AG10803 (cell line): ENCODE results near the gene MTRFR.
"Not testable (repeated sequence)": the region's sequence is repeated elsewhere in the genome, so short reads cannot be mapped to it uniquely, and the experiment has no call there.

ENCODE experiments used
- DNase-seq: peaks from one replicate; pipeline ENCODE4 v3.0.0; 2010; ENCODE audit warnings: low read depth
- H3K4me3 ChIP-seq: 2 replicates; pipeline ENCODE4 v1.5.1; 2011; ENCODE audit warnings: mild to moderate bottlenecking, low read length, control low read depth
- TF ChIP-seq, protein P1 (sequence below): conservative IDR thresholded peaks from 2 replicates; pipeline ENCODE4 v1.5.1; 2011; ENCODE audit warnings: mild to moderate bottlenecking, low read length, control low read depth, inconsistent platforms

Gene MTRFR

DNA sequence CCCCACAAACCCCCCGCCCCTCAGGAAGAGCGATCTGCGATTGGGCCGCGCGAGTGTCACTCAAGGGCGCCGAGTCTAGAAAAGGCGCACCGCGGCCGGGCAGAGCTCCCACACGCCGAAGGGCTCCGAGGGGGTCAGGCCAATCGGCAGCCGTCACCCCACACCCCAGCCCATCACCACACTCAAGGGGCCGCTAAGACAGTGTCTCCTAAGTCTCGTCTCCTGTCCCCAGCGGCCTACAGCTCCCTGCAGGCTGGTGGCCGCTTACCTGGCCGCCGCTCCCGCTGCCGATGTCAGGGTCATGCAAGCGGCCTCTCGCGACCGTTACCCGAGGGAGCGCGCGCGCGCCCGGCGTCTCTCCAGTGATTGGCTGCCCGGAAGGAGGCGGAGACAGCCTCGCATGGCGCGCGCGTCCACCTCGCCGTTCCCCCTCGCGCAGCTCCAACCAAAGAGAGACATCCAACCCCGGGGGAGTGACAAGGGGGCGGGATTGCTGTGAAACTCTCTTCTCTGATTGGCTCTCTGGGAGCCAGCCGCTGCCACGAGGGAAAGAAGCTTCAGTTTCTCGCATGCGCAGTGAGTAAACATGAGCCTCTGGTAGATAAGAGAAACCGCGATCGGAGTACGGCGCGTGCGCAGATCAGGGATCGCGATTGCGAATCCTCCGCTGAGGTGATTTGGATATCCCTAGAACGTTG lies at the start of gene MTRFR, which contains the start of gene MPHOSPH9:
MTRFR (plus strand) TSS at position 630 of the 698 bp plus-strand sequence. CDS start 20,239 bp downstream, outside the sequence.
MPHOSPH9 (minus strand) TSS at position 335 of the 698 bp plus-strand sequence. CDS start 2,777 bp downstream, outside the sequence.
- DNase-seq, result peak; percentile 99
- TF ChIP-seq, protein P1, sequence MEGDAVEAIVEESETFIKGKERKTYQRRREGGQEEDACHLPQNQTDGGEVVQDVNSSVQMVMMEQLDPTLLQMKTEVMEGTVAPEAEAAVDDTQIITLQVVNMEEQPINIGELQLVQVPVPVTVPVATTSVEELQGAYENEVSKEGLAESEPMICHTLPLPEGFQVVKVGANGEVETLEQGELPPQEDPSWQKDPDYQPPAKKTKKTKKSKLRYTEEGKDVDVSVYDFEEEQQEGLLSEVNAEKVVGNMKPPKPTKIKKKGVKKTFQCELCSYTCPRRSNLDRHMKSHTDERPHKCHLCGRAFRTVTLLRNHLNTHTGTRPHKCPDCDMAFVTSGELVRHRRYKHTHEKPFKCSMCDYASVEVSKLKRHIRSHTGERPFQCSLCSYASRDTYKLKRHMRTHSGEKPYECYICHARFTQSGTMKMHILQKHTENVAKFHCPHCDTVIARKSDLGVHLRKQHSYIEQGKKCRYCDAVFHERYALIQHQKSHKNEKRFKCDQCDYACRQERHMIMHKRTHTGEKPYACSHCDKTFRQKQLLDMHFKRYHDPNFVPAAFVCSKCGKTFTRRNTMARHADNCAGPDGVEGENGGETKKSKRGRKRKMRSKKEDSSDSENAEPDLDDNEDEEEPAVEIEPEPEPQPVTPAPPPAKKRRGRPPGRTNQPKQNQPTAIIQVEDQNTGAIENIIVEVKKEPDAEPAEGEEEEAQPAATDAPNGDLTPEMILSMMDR, result no peak

DNA sequence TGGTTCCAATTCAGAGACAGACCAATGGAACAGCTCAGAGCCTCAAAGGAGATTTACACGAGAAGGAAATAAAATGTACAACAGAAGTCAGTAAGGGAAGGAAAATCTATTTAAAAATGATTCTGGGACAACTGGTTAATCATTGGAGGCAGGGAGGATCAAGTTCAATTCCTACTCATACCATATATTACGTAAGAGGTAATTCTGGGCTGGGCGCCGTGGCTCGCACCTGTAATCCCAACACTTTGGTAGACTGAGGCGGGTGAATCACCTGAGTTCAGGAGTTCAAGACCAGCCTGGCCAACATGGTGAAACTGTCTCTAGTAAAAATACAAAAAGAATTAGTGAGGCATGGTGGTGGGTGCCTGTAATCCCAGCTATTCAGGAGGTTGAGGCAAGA lies 45.6 kb upstream of the MTRFR start:
- TF ChIP-seq, protein P1, result no peak
- no peak for DNase-seq
- H3K4me3 ChIP-seq, result no peak overlapping the region

More for the DNA sequence above, at the start of gene MTRFR, which contains the start of gene MPHOSPH9:
- H3K4me3 ChIP-seq, result peak within 1 kb of the TSS; percentile 99

- H3K4me3 ChIP-seq, result no peak overlapping the region
- no peak for DNase-seq
- TF ChIP-seq, protein P1, result no peak
Measured at GRCh38 chr12:123199936-123200335, 33.3 kb upstream of the MTRFR start.

DNA sequence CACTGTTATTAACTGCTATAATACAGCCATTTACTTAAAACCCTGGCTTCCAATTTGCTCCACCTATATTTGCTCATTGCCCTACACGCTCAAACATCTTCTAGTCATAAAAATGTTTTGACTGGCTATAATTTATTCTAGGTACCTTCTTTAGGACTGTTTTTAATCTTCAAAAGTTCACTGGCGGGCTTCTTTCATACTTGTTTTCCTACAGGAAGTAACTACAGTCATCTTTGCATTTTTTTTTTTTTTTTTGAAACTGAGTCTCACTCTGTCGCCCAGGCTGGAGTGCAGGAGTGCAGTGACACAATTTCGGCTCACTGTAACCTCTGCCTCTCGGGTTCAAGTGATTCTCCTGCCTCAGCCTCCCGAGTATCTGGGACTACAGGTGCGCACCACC lies 32.8 kb upstream of the MTRFR start:
- DNase-seq, result no peak
- TF ChIP-seq, protein P1, result no peak
- H3K4me3 ChIP-seq, result no peak overlapping the region

DNA sequence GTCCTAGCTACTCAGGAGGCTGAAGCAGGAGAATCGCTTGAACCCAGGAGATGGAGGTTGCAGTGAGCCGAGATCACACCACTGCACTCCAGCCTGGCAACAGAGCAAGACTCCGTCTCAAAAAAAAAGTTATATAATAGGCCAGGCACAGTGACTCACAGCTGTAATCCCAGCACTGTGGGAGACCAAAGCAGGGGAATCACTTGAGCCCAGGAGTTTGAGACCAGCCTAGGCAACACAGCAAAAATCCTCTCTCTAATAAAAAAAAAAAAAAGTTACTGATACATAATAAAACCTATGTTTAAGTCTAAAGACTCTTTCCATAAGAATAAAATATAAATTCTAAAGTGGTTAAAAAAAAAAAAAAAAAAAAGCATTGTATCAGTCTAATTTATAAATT lies 26.4 kb upstream of the MTRFR start:
- DNase-seq, result peak; percentile 8
- H3K4me3 ChIP-seq, result not testable (repeated sequence)

- H3K4me3 ChIP-seq, result not testable (repeated sequence)
Measured at GRCh38 chr12:123207815-123208214, 25.4 kb upstream of the MTRFR start.

GRCh38 chr12:123223241-123223668 lies 10.0 kb upstream of the MTRFR start:
- no peak overlapping the region for H3K4me3 ChIP-seq
- TF ChIP-seq, protein P1, result no peak
- DNase-seq, result no peak

More at GRCh38 chr12:123207815-123208214, 25.4 kb upstream of the MTRFR start:
- DNase-seq, result not testable (repeated sequence)

GRCh38 chr12:123225443-123225842 lies 7.8 kb upstream of the MTRFR start:
- no peak for DNase-seq
- TF ChIP-seq, protein P1, result no peak

More at GRCh38 chr12:123225443-123225842, 7.8 kb upstream of the MTRFR start:
- H3K4me3 ChIP-seq, result no peak overlapping the region
